Right atrium auricular region (tissue), 2 donors: ENCODE measurements around the gene GSTP1. TPM values are rescaled to one million over a fixed set of nuclear protein-coding genes. Genes with fewer than 3 reads are reported as not detected.

Source experiments
- DNase-seq: peaks from one replicate; pipeline ENCODE4 v3.0.0-alpha.2; 2019; ENCODE audit warnings: low spot score
- H3K27ac ChIP-seq, 2 donors: fragments of 200-600 bp; sonication (generic); 1 replicate in 1 of 2; 2 replicates in 1 of 2; pipeline ENCODE4 v1.5.1; 2016 to 2019
- H3K27me3 ChIP-seq, 2 donors: fragments of 200-600 bp; sonication (generic); one replicate each; pipeline versions ENCODE4 v1.5.1 to v1.6.0; 2017 to 2019
- H3K36me3 ChIP-seq: fragments of 200-600 bp; sonication (generic); one replicate; pipeline ENCODE4 v1.5.1; 2016
- H3K4me1 ChIP-seq, 2 donors: fragments of 200-600 bp; sonication (generic); one replicate each; pipeline versions ENCODE4 v1.5.1 to v1.6.0; 2017 to 2019
- H3K4me3 ChIP-seq, 2 donors: fragments of 200-600 bp; sonication (generic); 1 replicate in 1 of 2; 2 replicates in 1 of 2; pipeline ENCODE4 v1.5.1; 2017 to 2019; ENCODE audit warnings: mild to moderate bottlenecking in 1 of 2, moderate library complexity in 1 of 2
- H3K9me3 ChIP-seq, 2 donors: fragments of 200-600 bp; sonication (generic); one replicate each; pipeline ENCODE4 v1.5.1; 2019
- CTCF ChIP-seq, 2 donors: fragments of 200-600 bp; sonication (generic); IDR thresholded peaks; one replicate each; pipeline ENCODE4 v1.5.1; 2019; ENCODE audit warnings: antibody characterized with exemption in 2 of 2
- total RNA-seq, 2 donors: library from RNA; depleted of rRNA; stranded (reverse); fragments of >200 nt; gene quantifications; one replicate each; pipeline ENCODE4 v1.1.0, GENCODE V29; 2016

Gene GSTP1
- total RNA-seq, 2 donors from 2014 or later: 249 to 944 TPM

GRCh38 chr11:67572747-67573419 is 10.7 kb upstream of the GSTP1 start:
- DNase-seq: no peak
- peak; percentile 54 to 78 for TF ChIP-seq CTCF (IDR thresholded peaks at IDR 0.05)
- no peaks in the 10 kb centered on the region for H3K9me3 ChIP-seq
- H3K4me1 ChIP-seq: no peaks in the 10 kb centered on the region
- no peaks in the 10 kb centered on the region for H3K27me3 ChIP-seq
- no peak overlapping the region for H3K27ac ChIP-seq
- no peaks in the 10 kb centered on the region for H3K36me3 ChIP-seq
- no peak overlapping the region for H3K4me3 ChIP-seq

DNA sequence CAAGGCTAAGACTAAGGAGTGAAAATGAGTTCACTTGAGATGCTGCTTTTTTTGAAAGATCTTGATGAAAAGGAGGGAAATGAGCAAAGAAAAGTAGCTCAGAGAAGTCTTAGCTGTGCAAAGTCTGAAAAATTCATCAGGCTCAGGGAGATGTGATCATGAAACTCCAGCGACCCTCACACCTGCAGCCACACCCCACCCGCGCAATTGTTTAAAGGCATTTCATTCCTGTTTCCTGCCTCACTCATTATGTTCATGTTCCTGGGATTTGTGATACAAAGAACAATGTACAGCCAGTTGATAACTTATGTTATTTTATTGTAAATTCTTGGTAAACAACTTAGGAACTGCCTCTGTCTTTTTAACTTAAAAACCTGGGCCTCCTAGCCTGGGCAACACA is 8.7 kb upstream of the GSTP1 start:
- no peak for TF ChIP-seq CTCF (IDR thresholded peaks at IDR 0.05)
- DNase-seq: no peak
- Histone ChIP-seq H3K27ac (no peak overlapping the region), H3K36me3 (no peaks in the 10 kb centered on the region), H3K4me3 (no peak overlapping the region), H3K4me1 (no peaks in the 10 kb centered on the region), H3K9me3 (no peaks in the 10 kb centered on the region), H3K27me3 (no peaks in the 10 kb centered on the region)

- TF ChIP-seq CTCF (IDR thresholded peaks at IDR 0.05): no peak
- no peaks in the 10 kb centered on the region for H3K4me1 ChIP-seq
Measured at GRCh38 chr11:67576735-67577475, 6.7 kb upstream of the GSTP1 start.

DNA sequence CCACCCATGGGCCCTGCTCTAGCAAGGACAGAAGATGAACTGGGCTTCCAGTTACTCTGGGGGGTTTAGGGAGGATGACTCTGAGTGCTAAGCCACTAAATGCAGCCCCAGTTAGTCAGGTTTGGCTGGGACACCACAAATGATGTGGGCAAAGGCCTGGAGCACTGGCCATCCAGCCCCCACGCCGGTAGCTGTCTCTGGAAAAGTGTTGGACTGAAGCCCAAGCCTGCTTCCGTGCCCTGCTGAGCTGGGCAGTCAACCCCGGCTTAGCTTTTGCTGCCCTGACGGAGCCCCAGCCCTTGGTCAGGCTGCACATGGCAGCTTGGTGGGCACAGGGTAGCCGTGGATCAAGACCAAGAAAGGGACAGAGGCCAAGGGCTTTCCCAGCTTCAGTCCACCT is 5.7 kb upstream of the GSTP1 start:
- peaks cover 0 to 6% of the 10 kb centered on the region in 2 donors for H3K4me1 ChIP-seq
- H3K4me3 ChIP-seq: no peak overlapping the region
- H3K27ac ChIP-seq: no peak overlapping the region
- no peak for DNase-seq
- H3K27me3 ChIP-seq: no peaks in the 10 kb centered on the region
- H3K36me3 ChIP-seq: no peaks in the 10 kb centered on the region
- TF ChIP-seq CTCF (IDR thresholded peaks at IDR 0.05): no peak
- no peaks in the 10 kb centered on the region for H3K9me3 ChIP-seq

More at GRCh38 chr11:67576735-67577475, 6.7 kb upstream of the GSTP1 start:
- Histone ChIP-seq H3K27me3 (no peaks in the 10 kb centered on the region), H3K9me3 (no peaks in the 10 kb centered on the region), H3K36me3 (no peaks in the 10 kb centered on the region), H3K4me3 (no peak overlapping the region), H3K27ac (no peak overlapping the region)
- DNase-seq: no peak

DNA sequence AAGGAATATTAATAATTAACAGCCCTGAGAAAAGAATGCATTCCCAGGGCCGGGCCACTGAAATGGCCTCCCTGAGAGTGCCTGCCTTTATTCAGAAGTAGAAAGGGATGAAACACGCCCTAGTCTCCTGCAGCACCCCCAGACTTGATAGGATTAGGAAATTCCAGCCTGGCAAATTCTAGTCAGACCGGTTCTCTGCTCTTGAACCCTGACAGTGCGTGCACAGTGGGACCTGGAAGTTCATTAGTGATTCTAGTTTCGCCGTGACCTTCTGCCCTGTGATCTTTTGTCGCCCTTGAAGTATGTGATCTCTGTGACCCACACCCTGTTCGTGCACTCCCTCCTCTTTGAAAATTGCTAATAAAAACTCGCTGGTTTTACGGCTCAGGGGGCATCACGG is 2.1 kb upstream of the GSTP1 start:
- peaks cover 15% of the 10 kb centered on the region for H3K36me3 ChIP-seq
- no peaks in the 10 kb centered on the region for H3K9me3 ChIP-seq
- H3K27ac ChIP-seq: no peak overlapping the region
- no peak overlapping the region for H3K4me3 ChIP-seq
- no peak for DNase-seq
- peaks cover 0 to 20% of the 10 kb centered on the region in 2 donors for H3K4me1 ChIP-seq
- no peak for TF ChIP-seq CTCF (IDR thresholded peaks at IDR 0.05)
- no peaks in the 10 kb centered on the region for H3K27me3 ChIP-seq
